Measurements from ENCODE around the gene BACE2. TPM values are rescaled to one million over a fixed set of nuclear protein-coding genes. Genes with fewer than 3 reads are reported as not detected.
A peak's percentile ranks its signal among the peaks of the same experiment; 100 is the strongest.

Gene BACE2
- total RNA-seq, 1 experiment from 2014 or later, result 33.8 TPM

DNA sequence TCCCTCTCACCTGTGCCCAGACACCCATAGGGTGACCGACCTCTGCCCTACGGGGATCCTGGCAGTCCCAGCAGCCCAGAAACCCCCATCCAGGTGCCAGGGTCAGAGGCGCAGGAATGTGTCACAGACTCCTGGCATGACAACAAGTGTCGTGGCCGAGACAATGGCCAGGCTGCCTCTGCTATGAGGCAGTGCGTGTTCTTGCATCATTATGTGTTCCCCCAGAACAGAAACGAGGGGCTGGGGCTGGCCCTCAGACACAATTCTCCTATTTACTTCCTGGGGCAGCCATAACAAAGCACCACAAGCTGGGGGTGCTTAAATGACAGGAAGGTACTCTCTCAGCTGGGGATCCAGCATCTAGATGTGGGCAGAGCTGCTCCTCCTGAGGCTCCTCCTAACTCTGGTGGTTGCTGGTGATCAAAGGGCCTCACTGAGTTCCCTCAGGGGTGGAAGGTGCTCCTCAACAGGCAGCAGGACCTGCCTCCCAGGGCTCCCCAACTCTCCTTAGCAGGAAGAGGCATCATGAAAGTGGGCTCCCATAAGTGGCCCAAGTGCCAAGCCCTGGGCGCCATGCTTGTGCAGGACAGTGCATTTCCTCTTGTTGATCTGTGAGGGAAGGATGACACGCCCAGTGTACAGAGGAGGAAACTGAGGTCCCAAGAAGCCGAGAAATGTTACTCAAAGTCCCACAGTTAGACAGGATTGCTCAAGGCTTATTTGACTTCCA lies 24.2 kb upstream of the BACE2 start:
- in situ Hi-C loops (cut with HindIII; ENCODE audit: low pct_unique_long_range_greater_than_20kb, low sequenced_read_pairs), result no loop called here
- no peak for DNase-seq (ENCODE audit: low read depth)

DNA sequence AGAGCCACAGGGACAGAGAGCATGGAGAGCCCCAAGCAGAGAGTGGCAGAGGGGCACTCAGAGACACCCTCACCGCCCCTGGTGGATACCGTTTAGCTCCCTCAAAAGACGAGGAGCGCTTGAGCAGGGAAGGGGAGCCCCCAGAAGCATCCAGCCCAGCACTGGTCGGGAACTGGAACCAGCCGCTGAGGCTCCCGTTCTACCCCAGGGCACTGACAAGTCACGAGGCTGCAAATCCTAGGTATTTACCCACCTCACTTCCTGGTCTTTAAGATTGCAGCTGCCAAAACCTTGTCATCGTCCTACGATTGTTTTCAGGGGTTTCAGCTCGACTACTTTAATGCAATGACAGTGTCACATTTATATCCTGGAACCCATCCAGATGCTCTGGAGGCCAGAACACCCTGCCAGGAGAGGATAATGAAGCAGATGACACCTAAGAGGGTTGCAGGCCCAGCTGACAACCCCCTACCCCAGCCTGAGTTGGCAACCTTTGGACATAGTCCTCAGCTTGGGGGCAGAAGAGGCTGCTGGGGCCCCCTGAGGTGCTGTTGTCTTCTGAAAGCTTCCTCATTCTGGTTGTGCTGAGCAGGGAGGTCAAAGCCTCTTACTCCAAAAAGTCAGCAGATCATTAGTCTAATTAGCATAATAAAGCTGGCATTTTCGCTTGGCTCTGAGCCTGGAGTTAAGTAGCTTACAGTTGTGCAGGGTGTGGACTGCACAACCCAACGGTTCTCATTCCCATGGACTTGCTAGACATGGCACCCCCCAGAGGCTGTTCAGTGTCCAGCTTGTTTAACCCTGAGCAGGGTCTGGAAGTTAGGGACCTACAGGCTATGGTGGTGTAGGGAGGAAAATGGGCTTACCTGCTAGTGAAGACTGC lies 20.6 kb upstream of the BACE2 start:
- in situ Hi-C loops (cut with HindIII; ENCODE audit: low pct_unique_long_range_greater_than_20kb, low sequenced_read_pairs), result no loop called here
- DNase-seq (ENCODE audit: low read depth), result no peak

DNA sequence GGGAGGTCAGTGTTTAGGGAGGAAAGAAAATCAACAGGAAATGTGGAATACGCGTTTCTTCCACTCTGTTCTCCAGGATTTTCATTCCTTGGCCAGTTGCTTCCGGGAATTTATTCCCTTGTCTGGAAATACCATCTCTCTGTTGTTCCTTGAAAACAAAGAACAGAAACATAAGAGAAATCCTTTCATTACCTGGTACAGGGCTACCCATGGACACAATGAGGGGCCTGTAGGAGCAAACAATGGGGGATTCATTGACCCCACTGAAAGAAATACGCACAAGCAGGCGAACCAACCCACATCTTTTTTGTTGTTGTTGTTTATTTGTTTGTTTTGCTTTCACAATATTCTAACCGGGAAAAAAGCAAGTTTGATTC lies 20.0 kb upstream of the BACE2 start:
- in situ Hi-C loops (cut with HindIII; ENCODE audit: low pct_unique_long_range_greater_than_20kb, low sequenced_read_pairs), result no loop called here
- DNase-seq (ENCODE audit: low read depth), result no peak

DNA sequence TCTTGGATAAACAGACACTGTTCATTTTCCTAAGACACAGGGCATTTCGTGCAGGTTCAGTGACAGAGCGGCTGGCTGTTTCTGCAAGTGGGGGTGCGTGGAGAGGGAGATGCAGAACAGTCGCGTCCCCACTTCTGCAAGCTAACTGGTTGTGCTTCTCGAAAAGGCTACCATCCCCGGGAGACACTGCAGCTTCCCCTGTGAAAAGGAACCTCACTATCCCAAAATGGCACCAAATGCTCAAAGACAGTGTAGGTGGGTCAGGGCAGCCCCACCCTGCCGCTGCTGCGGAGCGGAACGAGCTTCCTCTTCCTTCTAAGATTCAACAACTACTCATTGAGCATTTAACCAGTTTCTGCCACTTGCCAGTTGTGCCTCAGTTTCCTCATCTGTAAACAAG lies 19.2 kb upstream of the BACE2 start:
- in situ Hi-C loops (cut with HindIII; ENCODE audit: low pct_unique_long_range_greater_than_20kb, low sequenced_read_pairs), result no loop called here
- no peak for DNase-seq (ENCODE audit: low read depth)

DNA sequence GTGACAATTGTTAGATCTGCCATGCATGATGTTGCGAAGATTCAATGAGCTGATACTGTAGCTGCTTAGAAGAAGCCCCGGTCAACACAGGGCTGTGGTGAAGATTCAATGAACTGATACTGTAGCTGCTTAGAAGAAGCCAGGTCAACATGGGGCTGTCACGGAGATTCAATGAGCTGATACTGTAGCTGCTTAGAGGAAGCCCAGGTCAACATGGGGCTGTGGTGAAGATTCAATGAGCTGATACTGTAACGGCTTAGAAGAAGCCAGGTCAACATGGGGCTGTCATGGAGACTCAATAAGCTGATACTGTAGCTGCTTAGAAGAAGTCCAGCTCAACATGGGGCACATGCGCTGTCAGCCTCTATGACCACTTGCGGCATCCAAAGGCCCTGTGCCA lies 18.8 kb upstream of the BACE2 start:
- in situ Hi-C loops (cut with HindIII; ENCODE audit: low pct_unique_long_range_greater_than_20kb, low sequenced_read_pairs), result no loop called here
- DNase-seq (ENCODE audit: low read depth), result no peak

DNA sequence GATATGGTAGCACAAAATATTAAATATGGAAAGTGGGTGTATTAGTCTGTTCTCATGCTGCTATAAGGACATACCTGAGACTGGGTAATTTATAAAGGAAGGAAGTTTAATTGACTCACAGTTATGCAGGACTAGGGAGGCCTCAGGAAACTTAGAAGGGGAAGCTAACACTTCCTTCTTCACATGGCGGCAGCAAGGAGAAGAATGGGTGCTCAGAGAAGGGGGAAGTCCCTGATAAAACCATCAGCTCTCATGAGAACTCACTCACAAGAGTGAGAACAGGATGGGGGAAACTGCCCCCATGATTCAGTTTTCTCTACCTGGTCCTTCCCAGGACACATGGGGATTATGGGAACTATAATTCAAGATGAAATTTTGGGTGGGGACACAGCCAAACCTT lies 15.8 kb upstream of the BACE2 start:
- in situ Hi-C loops (cut with HindIII; ENCODE audit: low pct_unique_long_range_greater_than_20kb, low sequenced_read_pairs), result no loop called here

DNA sequence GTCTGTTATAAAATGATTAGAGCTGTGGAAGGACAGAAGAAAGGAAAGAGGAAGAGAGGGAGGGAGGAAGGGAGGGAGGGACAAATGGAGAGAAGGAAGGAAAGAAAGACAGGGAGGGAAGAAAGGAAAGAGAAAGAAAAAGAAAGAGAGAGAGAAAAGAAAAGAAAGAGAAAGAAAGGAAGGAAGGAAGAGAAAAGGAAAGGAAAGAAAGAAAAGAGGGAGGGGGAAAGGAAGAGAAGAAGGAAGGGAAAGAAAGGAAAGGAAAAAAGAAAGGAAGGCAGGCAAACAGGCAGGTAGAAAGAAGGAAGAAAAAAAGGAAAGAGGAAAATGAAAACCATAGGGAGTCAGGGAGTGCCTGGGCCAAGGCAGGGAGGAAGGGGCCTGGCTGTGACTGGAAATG lies 14.5 kb upstream of the BACE2 start:
- no peak for DNase-seq (ENCODE audit: low read depth)
- in situ Hi-C loops (cut with HindIII; ENCODE audit: low pct_unique_long_range_greater_than_20kb, low sequenced_read_pairs), result no loop called here

More for the DNA sequence above, 15.8 kb upstream of the BACE2 start:
- DNase-seq (ENCODE audit: low read depth), result no peak

DNA sequence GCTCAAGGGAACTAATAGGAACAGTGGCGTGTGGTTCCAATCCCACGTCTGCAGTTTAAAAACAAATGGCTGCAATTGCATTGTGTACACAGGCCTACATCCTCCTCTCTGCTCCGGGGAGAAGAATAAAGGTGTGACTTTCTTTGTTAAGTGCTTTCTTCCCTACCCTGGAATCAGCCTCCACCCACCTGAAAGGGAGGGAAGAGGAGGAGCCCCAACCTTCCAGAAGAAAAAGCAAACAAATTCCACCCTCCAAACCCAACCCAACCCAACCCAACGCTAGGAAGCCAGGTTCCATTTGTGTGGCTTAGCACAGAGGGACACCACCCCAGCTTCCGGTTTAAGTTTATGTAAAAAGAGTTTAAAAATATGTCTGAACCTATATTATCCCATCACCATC lies 11.8 kb upstream of the BACE2 start:
- in situ Hi-C loops (cut with HindIII; ENCODE audit: low pct_unique_long_range_greater_than_20kb, low sequenced_read_pairs), result no loop called here
- no peak for DNase-seq (ENCODE audit: low read depth)

DNA sequence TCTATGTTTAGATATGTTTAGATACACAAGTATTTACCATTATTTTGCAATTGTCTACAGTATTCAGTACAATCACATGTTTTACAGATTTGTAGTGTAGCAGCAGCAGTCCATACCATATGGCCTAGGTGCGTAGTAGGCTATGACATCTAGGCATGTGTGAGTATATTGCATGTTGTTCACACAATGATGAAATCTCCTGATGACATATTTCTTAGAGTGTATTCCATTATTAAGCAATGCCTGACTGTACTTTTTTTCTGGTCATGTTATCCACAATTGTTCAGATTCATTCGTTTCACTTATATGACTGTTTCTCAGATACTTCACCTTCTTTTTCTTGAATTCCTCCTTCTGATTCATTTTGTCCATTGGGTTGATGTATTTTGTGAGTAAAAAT lies 9.9 kb upstream of the BACE2 start:
- DNase-seq (ENCODE audit: low read depth), result no peak
- in situ Hi-C loops (cut with HindIII; ENCODE audit: low pct_unique_long_range_greater_than_20kb, low sequenced_read_pairs), result no loop called here

DNA sequence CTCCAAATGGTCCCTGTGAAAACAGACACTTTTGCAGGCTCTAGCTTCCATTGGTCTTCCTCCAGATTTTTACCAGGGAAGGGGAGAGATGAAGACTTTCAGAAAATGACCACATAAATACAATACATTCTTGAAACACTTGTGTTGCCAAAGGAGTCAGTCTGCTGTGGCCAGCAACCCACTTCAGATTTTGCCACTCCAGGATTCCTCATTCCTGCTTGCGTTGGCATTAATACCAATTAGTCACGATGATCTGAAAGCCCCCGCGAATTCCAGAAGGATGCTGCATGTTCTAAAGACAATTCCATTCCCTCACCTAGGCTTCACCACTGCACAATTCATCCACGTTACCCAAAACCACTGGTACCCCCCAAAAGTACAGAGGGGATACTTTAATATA lies 7.9 kb upstream of the BACE2 start:
- DNase-seq (ENCODE audit: low read depth), result no peak
- in situ Hi-C loops (cut with HindIII; ENCODE audit: low pct_unique_long_range_greater_than_20kb, low sequenced_read_pairs), result no loop called here

DNA sequence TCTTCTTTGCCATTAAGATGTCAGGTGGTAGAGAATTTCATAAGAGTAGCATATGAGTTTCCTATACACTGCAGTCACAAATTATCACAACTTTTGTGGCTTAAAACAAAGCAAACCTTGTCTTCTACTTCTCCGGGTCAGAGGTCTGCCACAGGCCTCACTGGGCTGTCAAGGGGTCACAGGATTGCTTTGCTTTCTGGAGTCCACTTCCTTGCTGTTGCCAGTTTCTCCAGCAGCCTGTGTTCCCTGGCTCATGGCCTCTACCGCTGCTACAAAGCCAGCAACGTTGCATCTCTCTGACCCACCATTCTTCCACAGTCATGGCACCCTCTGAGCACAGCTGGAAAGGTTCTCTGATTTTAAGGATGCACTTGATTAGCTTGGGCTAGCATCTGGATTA lies 6.5 kb upstream of the BACE2 start:
- DNase-seq (ENCODE audit: low read depth), result no peak
- in situ Hi-C loops (cut with HindIII; ENCODE audit: low pct_unique_long_range_greater_than_20kb, low sequenced_read_pairs), result no loop called here

DNA sequence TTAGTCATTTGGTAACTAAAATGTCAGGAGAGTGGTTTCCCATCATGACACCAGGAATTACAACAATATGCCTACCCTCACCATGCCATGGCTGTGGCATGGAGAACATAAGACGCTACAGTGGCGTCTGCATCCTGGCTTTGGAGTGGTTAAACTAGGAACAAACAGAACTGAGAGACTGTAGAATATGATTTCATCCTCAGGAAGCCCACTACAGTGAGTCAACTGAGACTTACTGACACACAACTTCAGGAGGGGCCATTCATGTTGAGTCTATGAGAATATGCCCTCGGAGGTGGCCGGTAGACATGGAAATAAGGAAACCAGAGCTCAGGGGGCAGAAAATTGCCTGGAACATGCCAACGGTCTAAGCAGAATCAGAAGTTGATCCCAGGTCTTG lies 5.9 kb upstream of the BACE2 start:
- in situ Hi-C loops (cut with HindIII; ENCODE audit: low pct_unique_long_range_greater_than_20kb, low sequenced_read_pairs), result no loop called here
- DNase-seq (ENCODE audit: low read depth), result no peak

DNA sequence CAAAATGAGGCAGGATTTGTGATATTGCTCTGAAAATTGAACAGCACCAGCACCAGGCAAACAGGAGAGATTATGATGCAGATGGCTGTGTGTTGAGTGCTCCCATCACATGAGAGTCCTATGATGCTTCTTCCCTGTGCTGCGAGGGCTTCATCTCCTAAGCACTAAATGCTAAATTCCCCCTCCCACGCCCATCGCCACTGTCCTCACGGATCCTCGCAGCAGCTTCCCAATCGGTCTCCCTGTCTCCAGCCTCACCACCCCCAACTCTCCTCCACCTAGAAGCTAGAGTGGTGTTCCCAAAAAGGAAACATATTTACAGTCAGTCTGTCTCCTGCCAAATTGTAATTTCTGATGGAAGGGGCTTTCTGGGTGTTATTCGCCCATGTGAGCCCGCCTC lies 4.9 kb upstream of the BACE2 start:
- in situ Hi-C loops (cut with HindIII; ENCODE audit: low pct_unique_long_range_greater_than_20kb, low sequenced_read_pairs), result no loop called here

DNA sequence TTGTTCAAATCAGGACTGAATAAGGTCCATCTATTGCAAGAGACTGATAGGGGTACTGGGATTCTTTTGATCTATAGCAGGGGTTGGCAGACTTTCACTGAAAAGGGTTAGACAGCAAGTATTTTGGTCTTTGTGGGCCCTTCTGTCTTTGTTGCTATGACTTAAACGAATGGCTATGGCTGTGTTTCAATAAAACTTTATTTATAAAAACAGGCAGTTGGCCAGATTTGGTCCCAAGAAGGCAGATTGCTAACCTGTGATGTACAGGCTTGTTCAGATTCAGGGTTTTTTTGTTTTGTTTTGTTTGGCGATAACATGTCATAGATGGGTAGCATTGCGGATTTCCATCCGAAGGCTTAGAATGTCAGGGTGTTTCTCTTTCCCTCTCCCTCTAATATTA lies 3.9 kb upstream of the BACE2 start:
- in situ Hi-C loops (cut with HindIII; ENCODE audit: low pct_unique_long_range_greater_than_20kb, low sequenced_read_pairs), result no loop called here
- DNase-seq (ENCODE audit: low read depth), result no peak

More for the DNA sequence above, 4.9 kb upstream of the BACE2 start:
- DNase-seq (ENCODE audit: low read depth), result no peak

DNA sequence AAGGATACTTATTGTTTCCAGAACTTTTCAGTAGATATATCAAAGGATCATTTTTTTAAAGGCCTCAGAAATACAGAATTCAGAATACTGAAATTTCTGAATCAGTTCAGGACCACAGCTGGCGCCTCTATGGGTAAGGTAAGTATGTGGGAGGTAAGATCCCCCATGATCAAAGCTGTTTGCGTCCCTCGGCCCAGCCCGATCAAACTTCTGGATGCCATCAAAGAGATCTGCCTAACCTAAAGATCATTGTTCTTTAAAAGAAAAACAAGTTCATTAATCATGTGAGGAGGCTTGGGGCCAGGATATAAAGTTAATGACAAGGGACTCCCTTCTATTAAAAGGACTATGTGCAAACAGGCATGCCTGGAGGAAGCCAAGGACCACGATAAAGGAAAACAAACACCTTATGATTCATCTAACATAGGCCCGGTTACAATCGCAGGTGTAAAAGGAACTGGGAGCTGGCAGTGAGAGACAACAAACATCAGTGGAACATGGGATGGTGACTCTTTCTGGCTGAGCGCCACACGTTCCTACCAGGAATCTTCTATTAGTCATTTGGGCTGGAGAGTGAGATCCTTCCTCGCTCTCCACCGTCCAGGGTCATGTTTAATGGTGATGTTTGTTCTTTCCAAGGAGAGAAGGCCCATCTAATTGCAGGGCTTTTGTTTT lies 2.8 kb upstream of the BACE2 start:
- DNase-seq (ENCODE audit: low read depth), result peak; percentile 91
- in situ Hi-C loops (cut with HindIII; ENCODE audit: low pct_unique_long_range_greater_than_20kb, low sequenced_read_pairs), result no loop called here

DNA sequence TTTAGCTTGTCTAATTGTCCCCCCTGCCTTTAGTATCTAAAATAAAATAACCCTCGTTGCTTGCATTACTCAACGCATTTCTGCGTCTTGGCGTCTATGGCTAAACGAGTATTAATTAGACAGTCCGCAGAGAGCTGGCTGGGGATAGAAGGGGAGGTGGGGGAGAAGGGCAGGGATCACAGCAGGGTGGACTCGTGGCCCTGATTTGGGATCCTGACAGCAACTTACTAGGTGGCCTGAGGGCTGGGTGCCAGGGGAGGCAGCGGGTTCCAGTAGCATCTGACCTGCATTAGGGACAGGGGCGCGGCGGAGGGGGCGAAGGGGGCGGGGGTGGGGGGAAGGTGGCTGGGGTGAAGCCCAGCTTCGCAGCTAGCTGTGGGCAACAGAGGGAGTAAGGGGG lies 1.1 kb upstream of the BACE2 start:
- in situ Hi-C loops (cut with HindIII; ENCODE audit: low pct_unique_long_range_greater_than_20kb, low sequenced_read_pairs), result no loop called here

DNA sequence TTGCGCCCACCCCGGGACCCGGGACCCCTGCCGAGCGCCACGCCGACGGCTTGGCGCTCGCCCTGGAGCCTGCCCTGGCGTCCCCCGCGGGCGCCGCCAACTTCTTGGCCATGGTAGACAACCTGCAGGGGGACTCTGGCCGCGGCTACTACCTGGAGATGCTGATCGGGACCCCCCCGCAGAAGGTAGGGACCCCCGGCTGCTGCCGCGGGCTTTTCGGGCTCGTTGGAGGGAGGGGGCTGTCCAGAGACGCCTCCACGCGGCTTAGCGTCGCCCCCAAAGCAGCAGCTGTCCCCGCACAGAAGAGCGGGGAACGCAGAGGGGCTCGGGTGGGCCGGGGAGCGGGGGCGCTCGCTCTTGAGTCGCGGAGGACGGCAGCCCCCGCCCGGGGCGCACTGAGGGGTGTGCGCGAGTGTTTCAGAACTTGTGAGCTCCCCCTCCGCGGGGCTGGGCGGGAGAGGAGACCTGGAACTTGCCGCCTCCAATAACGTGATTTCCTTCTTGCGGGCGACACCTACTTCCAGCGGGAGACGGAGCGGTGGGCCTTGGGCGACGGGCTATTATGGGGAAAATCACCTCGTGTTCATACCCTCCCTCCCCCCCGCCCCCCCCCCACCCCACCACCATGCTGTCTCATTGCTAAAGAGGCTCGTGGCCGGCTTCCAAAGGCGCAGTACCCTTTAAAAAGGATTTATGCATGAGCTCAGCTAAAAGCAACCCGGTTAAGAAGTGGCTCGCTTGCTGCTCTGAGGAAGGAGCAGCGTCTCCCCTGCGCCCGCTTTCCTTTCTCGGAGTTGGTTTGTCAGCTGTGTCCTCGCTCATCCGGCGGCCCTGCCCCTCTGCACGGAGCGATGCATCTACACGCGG lies 664 bp downstream of the BACE2 start:
- DNase-seq (ENCODE audit: low read depth), result peak; percentile 50
- in situ Hi-C loops (cut with HindIII; ENCODE audit: low pct_unique_long_range_greater_than_20kb, low sequenced_read_pairs), result no loop called here

More for the DNA sequence above, 1.1 kb upstream of the BACE2 start:
- DNase-seq (ENCODE audit: low read depth), result no peak

DNA sequence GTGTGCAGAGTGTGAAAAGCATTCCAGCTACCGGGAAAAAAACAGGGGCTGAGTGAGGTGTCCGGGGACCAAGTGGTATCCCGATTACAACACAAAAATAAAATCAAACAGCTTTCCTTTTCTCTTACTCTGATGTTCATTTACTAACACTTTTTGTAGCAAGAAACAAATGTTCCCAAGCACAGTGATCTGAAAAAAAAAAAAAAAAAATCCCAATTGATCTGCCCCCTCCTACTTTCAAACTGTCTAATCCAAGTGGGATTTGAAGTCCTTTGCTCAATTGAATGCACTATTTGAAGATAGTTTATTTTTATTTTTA lies 1.3 kb downstream of the BACE2 start:
- DNase-seq (ENCODE audit: low read depth), result no peak
- in situ Hi-C loops (cut with HindIII; ENCODE audit: low pct_unique_long_range_greater_than_20kb, low sequenced_read_pairs), result no loop called here

All from Caki2 (cell line).